GM19035 (cell line): ENCODE data around the gene IFT43.

Experiments used
- ATAC-seq: cut with Tn5 transposase; IDR thresholded peaks from one replicate; pipeline ENCODE4 v1.9.1; 2021; ENCODE audit not compliant: unreplicated experiment

The IFT43 gene

DNA sequence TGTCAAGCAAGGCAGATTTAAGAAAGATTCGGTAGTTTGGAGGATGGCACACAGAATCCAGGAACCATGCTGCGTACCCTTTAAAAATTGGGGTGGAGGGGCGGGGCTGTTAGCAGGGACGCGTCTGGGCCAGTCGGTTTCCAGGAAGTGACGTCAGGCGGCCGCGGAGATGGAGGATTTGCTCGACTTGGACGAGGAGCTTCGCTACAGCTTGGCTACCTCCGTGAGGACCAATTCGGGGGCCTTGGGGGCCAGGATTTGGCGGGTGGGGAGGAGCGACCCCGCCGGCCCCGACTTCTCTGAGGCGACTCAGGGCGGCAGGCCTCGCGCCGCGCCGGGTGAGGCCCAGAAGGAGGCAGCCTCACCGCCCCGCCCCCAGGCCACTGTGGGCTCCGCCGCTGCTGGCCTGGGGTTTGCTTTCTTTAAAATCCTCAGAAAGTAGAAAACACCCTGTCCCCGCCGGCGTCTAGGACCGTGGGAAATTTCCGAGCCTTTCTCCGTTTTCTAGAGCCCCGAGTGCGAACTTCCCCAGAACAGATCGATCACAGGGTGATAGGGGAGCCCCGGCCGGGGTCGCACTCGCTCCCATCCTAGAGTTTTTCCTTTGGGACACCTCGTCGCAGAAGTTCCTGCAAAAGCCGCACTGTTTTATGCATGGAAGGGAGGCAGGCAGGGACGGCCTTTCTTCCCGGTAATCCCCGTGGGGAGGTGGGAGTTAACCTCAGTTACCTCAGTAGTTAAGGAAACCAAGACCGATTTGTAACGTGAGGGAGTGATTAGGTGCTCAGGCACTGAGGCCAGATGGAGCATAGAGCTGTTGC, at the start of gene IFT43:
IFT43 (plus strand) TSS at position 146 of the 821 bp plus-strand sequence; CDS start at position 170, 24 bp downstream.
- peak; percentile 73 for ATAC-seq

DNA sequence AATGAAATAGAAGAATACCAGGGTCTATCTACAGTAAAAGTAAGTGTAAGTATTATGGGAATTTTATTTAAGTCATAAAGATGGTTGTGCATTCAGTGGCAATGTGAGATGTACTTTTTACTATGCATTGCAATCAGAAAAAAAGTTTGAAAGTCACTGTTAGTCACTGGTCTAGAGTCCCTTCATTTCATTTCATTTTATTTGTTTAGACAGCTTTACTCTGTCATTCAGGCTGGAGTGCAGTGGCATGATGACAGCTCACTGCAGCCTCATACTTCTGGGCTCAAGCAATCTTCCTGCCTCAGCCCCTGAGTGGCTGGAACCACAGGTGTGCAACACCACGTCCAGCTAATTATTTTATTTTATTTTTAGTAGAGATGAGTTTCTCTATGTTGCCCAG, 46.4 kb upstream of the IFT43 start:
- ATAC-seq: no peak

DNA sequence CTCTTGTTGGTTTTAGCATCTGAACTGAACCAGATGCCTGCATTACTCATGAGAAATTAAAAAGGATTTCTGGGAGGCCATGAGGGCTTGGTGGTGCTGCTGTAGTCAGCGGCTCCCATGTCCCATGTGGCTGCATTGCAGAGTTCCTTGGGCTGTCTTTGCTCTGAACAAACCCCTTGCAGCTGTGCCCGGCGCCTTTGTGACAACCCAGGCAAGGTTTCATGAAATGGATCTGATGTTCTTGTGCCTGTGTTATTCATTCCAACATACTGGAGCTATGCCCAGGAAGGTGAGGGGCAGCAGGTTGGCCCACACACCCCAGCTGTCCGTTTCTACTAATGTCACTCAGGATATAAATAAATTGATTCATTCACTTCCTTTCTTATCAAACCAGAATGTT, 44.5 kb upstream of the IFT43 start:
- no peak for ATAC-seq

DNA sequence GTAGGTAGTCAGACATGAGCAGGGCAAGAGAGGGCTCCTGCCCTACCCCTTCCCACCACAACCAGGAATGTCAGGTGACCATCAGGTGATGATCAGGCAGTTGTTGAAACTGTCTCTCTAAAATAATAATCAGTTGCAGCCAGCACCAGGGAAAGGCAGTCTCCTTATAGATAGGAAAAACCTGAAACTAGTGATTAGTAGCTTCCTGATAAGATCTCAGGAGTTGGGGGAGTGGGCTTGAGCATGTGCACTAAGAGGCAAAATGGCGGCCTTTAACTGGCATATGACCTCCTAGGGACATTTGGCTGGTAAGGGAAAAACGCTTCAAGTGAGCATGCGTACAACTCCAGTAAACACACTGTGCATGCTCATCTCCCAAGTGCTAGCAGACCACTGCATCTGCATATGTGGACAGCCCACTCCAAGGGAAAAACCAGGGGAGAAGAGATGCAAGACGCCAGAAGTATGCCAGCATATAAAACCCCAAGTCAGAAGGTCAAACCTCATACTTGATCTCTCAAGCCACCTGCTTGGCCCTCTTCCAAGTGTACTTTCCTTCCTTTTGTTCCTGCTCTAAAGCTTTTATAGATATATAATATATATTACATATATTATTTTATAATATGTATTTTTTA, 40.8 kb upstream of the IFT43 start:
- no peak for ATAC-seq

DNA sequence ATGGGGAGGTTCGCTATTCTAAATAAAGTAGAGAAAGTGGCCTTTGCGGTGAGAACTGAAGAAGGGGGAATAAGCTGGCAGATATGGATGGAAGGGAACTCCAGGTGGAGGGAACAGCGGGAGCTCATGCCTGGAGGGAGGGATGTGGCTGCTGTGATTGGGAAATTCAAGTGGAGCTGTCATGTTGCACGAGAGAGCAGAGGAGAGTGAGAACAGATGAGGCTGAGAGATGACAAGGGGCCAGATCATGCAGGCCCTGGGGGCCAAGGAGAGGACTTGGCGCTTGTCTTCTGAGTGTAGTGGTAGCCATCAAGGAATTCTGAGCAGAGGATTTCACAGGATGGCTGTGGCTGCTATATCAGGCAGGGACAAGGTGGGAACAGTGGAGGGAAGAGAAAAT, 38.8 kb upstream of the IFT43 start:
- ATAC-seq: no peak

- ATAC-seq: no peak
Observed at GRCh38 chr14:75952489-75952888, 33.1 kb upstream of the IFT43 start.

- ATAC-seq: no peak
Observed at GRCh38 chr14:75959031-75959430, 26.5 kb upstream of the IFT43 start.

DNA sequence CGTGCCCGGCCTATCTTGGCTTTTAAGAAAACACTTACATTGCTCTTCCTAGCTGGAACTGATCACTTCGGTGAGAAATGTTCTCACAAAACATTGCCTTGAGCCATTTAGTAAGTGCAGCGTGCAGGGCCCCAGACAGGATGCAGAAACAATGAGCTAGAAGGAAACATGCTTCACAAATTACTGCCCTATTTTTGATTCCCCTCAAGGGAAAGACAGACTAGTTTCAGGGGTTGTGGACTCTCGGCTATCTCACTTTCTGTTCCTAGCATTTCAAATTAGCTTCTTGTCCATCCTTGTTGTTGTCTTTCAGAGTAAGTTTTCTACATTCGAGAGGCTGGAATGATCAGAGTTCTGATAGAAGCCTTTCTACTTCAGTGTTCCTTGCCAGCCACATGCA, 25.3 kb upstream of the IFT43 start:
- peak; percentile 70 for ATAC-seq

DNA sequence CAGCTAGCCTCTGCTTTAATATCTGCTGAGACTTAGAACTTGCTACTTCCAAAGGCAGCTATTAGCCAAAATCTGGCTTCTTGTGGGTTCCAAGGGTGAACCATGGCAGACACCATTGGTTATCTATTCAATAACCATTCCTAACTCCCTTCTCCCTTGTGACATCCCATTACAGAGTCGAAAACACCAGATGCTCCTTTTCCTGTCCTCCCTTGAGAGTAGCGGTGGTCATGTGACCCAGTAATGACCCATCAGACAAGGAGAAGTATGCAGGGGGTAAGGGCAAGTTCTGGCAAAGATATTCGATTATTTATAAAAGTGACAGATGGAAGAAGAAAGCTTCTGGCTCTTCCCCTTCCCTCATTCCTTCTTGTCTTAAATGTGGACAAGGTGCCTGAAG, 23.9 kb upstream of the IFT43 start:
- no peak for ATAC-seq

GRCh38 chr14:75967866-75968265, 17.7 kb upstream of the IFT43 start:
- no peak for ATAC-seq

GRCh38 chr14:75968456-75968855, 17.1 kb upstream of the IFT43 start:
- no peak for ATAC-seq

GRCh38 chr14:75969126-75969525, 16.4 kb upstream of the IFT43 start:
- no peak for ATAC-seq

DNA sequence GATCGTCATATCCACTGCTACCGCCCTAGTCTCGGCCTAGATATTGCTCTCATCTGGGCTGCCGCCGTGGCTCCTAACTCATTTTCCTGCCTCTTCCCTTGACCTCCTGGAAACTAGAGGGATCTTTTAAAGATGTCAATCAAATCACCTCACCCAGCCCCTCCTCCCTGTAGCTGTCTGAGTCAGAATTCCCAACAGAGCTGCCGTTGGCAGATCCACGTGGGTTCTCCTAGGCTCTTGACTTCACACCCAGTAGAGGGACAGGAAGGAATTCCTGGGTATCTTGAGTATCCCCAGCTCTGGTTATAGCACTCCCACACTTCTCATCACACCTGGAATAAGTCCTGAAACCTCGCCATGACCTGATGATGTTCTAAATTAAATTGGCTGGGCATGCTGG, 15.7 kb upstream of the IFT43 start:
- ATAC-seq: no peak

GRCh38 chr14:75970989-75971388, 14.6 kb upstream of the IFT43 start:
- no peak for ATAC-seq

DNA sequence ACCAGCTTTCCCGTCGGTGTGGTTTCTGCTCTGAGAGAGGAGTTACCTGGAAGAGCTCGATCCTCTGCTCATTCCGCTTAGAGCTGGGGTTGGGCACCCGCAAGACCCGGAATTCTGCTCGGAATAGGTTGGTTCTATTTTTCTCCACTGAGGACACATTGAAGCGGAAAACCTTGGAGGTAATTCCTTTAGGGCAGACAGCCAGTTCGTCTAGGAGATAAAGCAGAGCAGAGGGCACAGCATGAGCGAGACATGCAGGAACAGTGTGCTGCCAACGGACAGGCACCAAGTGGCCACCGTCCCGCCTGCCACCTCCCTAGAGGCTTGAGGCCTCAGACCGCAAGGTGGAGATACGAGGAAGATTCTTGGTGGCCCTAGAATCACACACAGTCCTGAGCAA, 14.1 kb upstream of the IFT43 start:
- no peak for ATAC-seq

GRCh38 chr14:75972801-75973421, 12.7 kb upstream of the IFT43 start:
- ATAC-seq: no peak

DNA sequence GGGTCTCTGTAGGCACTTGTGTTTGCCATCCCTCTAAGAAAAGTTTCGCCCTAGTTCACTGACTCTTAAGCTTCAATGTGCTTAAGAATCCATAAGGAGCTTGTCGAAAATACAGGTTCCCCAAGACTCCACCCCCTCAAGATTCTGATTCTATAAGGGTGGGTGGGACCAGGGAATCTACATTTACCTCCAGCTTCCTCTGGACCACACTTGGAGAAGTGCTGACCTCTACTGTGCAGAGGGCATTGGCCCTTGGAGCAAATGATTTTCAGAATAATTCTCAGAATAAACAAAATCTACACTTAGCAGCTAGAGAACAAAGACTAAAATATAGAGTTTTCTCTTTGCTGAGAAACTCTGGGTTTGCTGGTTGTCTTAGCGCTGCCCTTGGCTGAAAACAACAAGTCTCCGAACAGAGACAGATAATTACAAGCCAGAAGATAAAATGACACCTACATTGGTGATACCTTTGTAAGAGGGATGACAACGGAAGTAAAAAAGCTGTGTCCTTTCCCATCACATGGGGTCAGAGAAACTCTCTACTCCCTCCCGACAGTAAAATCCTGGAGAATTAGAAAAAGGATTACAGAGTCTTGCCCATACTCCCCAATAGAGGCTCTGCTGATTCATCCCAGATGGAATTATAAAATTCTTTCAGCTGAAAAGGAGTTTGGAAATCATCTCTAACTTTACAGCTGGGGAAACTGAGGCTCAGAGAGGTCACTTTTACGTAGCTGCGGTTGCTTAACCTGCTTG, 8.6 kb upstream of the IFT43 start:
- no peak for ATAC-seq

DNA sequence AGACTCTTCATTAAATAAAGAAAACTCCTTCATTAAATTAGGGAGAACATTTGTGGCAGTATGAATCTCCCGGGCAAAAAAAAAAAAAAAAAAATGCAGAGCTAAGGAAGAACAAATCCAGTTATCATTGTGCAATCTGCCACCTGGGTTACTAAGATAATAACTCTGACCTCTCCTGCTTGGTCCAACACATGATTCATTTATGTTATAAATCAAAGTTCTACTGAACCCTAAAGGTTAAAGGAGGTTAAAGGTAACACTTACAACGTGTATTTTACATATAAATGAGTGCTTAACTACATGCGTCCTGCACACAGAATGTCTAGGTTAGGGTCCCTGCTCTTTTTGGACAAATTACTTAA, 8.0 kb upstream of the IFT43 start:
- ATAC-seq: no peak

GRCh38 chr14:75978249-75978731, 7.3 kb upstream of the IFT43 start:
- no peak for ATAC-seq

DNA sequence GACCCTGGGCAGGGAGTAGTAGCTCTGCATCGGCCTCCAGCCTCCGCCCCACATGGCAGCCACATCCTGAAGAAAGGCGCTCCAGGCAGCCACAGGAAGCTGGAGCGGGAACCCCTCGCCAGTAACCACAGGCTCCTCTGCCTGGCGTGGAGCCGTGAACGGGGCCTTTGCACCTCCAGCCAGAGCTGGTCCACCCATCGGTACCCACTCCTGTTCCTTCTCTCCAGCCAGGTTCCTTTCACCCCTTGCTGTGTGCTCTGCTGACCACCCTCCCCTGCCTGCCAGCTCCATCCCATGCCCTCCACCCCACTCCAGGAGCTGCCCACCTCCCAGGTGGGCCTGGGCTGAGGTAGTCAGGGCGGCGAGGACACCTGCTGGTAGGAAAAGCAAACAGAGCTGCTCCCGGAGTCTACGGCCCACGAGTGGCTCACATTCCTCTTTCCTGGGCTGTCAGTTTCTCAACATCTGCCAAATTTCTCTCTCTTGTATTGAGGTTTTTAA, 6.4 kb upstream of the IFT43 start:
- no peak for ATAC-seq
